Nephron (organoid): ENCODE results near the gene FAM222B.
A peak's percentile ranks its signal among the peaks of the same experiment; 100 is the strongest.

Experiments used
- H3K27ac Mint-ChIP-seq, 3 experiments: 2 replicates each; pipeline ENCODE4 v1.8.0; 2020; ENCODE audit warnings: mixed read lengths in 3 of 3, mild to moderate bottlenecking in 2 of 3, moderate library complexity in 1 of 3
- H3K27me3 Mint-ChIP-seq: 2 replicates; pipeline ENCODE4 v1.8.0; 2021; ENCODE audit warnings: low read depth, mild to moderate bottlenecking, moderate library complexity, mixed read lengths
- H3K36me3 Mint-ChIP-seq: 2 replicates; pipeline ENCODE4 v1.8.0; 2020; ENCODE audit warnings: low read depth, mixed read lengths
- H3K4me1 Mint-ChIP-seq: 2 replicates; pipeline ENCODE4 v1.8.0; 2020; ENCODE audit warnings: mixed read lengths
- H3K4me3 Mint-ChIP-seq, 3 experiments: 2 replicates each; pipeline ENCODE4 v1.8.0; 2020; ENCODE audit warnings: mild to moderate bottlenecking in 3 of 3, mixed read lengths in 3 of 3, moderate library complexity in 2 of 3
- H3K9me3 Mint-ChIP-seq: 2 replicates; pipeline ENCODE4 v1.8.0; 2020; ENCODE audit warnings: mixed read lengths
- CTCF ChIP-seq, 3 experiments: fragments of 200-600 bp; sonication (generic); IDR thresholded peaks; one replicate each; pipeline ENCODE4 v1.5.0; 2021; ENCODE audit warnings: antibody characterized with exemption in 3 of 3; ENCODE audit not compliant: unreplicated experiment in 3 of 3

Gene FAM222B, protein sequence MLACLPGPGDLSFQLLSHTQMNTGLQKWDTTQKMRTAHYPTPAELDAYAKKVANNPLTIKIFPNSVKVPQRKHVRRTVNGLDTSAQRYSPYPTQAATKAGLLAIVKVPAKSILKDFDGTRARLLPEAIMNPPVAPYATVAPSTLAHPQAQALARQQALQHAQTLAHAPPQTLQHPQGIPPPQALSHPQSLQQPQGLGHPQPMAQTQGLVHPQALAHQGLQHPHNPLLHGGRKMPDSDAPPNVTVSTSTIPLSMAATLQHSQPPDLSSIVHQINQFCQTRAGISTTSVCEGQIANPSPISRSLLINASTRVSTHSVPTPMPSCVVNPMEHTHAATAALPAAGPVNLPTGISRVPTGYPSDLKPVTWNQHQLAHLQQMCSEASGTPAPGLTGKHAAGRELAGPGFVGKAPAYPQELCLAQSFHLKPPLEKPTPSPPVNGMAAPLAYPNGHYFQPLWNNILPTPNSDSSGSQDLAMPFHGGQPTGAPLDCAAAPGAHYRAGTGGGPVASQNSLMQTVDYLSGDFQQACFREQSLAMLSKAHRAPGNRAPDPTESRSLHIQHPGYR

GRCh38 chr17:28842282-28843012 is at the start of gene FAM222B:
Gene FAM222B (minus strand): TSS chr17:28842790. CDS start chr17:28766667, 76,123 bp downstream.
- Mint-ChIP-seq H3K9me3 (no peaks in the 10 kb centered on the region), H3K4me3 (peak within 1 kb of the TSS; percentile 89 to 100 (median 94)), H3K27ac (peak within 1 kb of the TSS; percentile 80 to 99 (median 95)), H3K27me3 (peaks cover 3% of the 10 kb centered on the region), H3K4me1 (peaks cover 9% of the 10 kb centered on the region), H3K36me3 (no peaks in the 10 kb centered on the region)
- no peak for TF ChIP-seq CTCF (IDR thresholded peaks at IDR 0.05; ENCODE audit: unreplicated experiment in 3 of 3)

DNA sequence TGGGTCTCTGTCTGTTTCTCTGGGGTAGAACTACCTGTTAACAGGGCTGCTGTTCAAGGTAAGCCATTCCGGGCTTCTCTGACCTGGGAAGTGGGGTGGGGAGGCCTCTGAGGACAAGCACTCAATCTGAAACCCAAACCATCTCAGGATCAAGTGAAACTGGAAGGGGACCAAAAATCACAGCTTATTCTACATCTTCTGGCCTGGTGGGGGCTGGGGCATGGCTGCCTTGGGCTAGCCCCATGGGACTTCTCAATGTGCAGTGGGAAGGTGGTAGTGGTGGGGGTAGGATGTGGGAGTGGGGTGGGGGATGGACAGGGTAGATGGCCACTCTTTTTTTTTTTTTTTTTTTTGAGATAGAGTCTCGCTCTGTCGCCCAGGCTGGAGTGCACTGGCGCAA is 49.4 kb upstream of the FAM222B start:
- no peaks in the 10 kb centered on the region for H3K9me3 Mint-ChIP-seq
- H3K4me3 Mint-ChIP-seq: no peak overlapping the region
- no peaks in the 10 kb centered on the region for H3K27me3 Mint-ChIP-seq
- H3K4me1 Mint-ChIP-seq: peaks cover 33% of the 10 kb centered on the region
- no peak for TF ChIP-seq CTCF (IDR thresholded peaks at IDR 0.05; ENCODE audit: unreplicated experiment in 3 of 3)
- H3K27ac Mint-ChIP-seq: peak overlapping the region in 2 of 3 experiments; percentile 17 to 20
- H3K36me3 Mint-ChIP-seq: peaks cover 11% of the 10 kb centered on the region

DNA sequence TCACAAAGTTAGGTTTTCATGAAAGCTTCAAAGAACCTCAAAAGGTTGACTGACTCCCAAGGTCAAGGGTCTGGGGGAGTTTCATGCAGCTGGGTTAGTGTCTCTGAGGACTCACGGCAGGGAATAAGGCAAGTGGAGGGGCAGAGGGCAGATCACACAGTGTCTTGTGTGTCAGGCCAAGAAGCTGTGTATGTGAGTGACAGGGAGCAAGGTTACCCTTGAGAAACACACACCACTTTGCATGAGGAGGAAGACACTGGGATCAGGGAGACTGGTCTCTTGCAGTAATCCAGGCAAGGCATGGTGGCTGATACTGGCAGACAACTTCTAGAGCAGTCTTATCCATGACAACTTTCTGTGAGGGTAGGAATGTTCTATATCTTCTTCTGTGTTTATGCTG is 48.6 kb upstream of the FAM222B start:
- Mint-ChIP-seq H3K27me3 (no peaks in the 10 kb centered on the region), H3K27ac (peak overlapping the region; percentile 17 to 75 (median 20)), H3K9me3 (no peaks in the 10 kb centered on the region), H3K4me3 (peak overlapping the region in 1 of 3 experiments; percentile 33), H3K4me1 (peaks cover 25% of the 10 kb centered on the region), H3K36me3 (peaks cover 11% of the 10 kb centered on the region)
- TF ChIP-seq CTCF (IDR thresholded peaks at IDR 0.05; ENCODE audit: unreplicated experiment in 3 of 3): no peak

DNA sequence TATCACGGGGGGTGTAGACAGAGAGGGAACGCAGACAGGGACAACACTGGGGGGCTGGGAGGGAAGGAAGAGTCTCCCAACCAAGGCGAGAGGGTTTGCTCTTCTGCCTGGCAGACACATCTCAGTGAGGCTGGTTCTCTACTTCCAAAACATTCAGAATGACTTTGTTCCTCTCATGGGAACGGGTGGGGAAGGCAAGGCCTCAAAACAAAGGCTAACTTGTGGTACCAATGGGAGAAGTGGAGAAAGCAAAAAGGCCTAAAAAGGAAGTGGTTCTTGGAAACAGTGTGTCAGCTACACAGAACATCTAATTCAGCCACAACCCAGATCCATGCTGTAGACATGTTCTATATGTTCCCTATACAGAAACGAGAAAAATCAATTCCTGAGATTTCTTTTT is 47.4 kb upstream of the FAM222B start:
- TF ChIP-seq CTCF (IDR thresholded peaks at IDR 0.05; ENCODE audit: unreplicated experiment in 3 of 3): no peak
- Mint-ChIP-seq H3K4me1 (peaks cover 17% of the 10 kb centered on the region), H3K27me3 (no peaks in the 10 kb centered on the region), H3K36me3 (peaks cover 11% of the 10 kb centered on the region), H3K27ac (no peak overlapping the region), H3K4me3 (no peak overlapping the region), H3K9me3 (no peaks in the 10 kb centered on the region)

DNA sequence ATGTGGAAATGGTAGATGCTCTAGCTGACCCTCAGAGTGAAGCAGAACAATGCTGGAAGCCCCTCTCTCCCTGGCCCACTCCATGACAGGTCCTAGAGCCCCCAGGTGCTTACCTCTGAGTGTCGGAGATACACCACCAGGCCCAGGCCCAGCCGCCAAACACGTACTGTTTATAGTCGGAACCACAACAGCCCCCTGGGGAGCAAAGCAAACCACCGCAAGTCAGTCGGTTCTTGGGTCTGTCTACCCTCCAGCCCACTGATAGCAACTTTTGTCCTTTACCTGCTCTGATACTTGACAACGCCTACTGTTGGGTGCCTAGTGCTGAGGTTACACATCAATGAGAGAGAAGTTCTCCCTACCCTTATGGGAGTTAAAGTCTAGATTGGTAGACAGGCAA is 46.2 kb upstream of the FAM222B start:
- TF ChIP-seq CTCF (IDR thresholded peaks at IDR 0.05; ENCODE audit: unreplicated experiment in 3 of 3): no peak
- no peak overlapping the region for H3K27ac Mint-ChIP-seq
- H3K9me3 Mint-ChIP-seq: no peaks in the 10 kb centered on the region
- no peak overlapping the region for H3K4me3 Mint-ChIP-seq
- H3K27me3 Mint-ChIP-seq: no peaks in the 10 kb centered on the region
- peaks cover 14% of the 10 kb centered on the region for H3K36me3 Mint-ChIP-seq
- peaks cover 17% of the 10 kb centered on the region for H3K4me1 Mint-ChIP-seq
